ENCODE results near the gene SH2B2.

The SH2B2 gene

GRCh38 chr7:102286237-102287110 lies at the start of gene SH2B2:
TSS of gene SH2B2 (plus strand) at chr7:102286868. CDS start at chr7:102300551, 13,683 bp downstream.
- TF ChIP-seq, protein P1, sequence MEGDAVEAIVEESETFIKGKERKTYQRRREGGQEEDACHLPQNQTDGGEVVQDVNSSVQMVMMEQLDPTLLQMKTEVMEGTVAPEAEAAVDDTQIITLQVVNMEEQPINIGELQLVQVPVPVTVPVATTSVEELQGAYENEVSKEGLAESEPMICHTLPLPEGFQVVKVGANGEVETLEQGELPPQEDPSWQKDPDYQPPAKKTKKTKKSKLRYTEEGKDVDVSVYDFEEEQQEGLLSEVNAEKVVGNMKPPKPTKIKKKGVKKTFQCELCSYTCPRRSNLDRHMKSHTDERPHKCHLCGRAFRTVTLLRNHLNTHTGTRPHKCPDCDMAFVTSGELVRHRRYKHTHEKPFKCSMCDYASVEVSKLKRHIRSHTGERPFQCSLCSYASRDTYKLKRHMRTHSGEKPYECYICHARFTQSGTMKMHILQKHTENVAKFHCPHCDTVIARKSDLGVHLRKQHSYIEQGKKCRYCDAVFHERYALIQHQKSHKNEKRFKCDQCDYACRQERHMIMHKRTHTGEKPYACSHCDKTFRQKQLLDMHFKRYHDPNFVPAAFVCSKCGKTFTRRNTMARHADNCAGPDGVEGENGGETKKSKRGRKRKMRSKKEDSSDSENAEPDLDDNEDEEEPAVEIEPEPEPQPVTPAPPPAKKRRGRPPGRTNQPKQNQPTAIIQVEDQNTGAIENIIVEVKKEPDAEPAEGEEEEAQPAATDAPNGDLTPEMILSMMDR (IDR thresholded peaks at IDR 0.05; ENCODE audit: low read depth, low read length, missing control alignments), result no peak
- no peak for DNase-seq (ENCODE audit: extremely low read depth, low read depth)
- peak within 1 kb of the TSS; percentile 63 for H3K4me3 ChIP-seq (replicated peaks; ENCODE audit: low read depth, low read length)

DNA sequence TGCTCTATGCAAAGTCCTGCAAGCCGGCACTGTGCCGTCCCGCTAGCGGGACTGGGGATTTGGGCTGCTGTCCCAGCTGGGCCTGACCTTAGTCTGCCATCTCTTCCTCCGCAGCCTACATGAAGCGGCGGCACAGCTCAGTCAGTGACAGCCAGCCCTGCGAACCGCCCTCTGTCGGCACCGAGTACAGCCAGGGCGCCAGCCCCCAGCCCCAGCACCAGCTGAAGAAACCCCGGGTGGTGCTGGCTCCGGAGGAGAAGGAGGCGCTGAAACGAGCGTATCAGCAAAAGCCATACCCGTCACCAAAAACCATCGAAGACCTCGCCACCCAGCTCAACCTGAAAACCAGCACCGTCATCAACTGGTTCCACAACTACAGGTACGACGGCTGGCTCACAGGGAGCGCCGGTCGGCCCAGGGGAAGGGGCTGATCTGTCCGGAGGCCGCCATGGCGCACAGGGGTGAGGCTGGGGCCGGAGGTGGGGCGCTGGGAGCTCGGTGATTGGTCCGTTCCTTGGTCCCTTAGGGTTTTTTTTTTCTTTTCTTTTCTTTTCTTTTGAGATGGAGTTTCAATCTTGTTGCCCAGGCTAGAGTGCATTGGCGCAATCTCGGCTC lies 47.4 kb upstream of the SH2B2 start:
- no peak overlapping the region for H3K4me3 ChIP-seq (replicated peaks; ENCODE audit: low read depth, low read length)
- TF ChIP-seq, protein P1 (IDR thresholded peaks at IDR 0.05; ENCODE audit: low read depth, low read length, missing control alignments), result no peak
- no peak for DNase-seq (ENCODE audit: extremely low read depth, low read depth)

DNA sequence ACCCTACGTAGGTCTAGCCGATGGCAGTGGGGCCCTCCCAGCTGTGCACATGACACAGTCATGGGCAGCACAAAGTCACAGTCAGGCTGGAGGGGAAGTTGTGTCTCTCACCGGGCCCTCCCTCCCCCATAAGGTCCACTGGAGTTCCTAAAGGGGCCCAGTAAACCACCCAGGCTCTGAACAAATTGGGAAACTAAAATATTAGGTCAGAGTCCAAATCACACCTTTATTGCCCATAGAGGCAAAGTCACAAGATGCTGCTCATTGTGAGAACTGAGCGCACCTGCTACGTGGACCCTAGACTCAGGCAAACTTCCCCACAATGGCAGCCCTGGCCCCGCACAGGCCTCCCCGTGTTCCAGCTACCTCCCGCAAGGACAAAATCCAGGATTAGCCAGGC lies 45.2 kb upstream of the SH2B2 start:
- TF ChIP-seq, protein P1 (IDR thresholded peaks at IDR 0.05; ENCODE audit: low read depth, low read length, missing control alignments), result no peak
- H3K4me3 ChIP-seq (replicated peaks; ENCODE audit: low read depth, low read length), result no peak overlapping the region
- DNase-seq (ENCODE audit: extremely low read depth, low read depth), result no peak

DNA sequence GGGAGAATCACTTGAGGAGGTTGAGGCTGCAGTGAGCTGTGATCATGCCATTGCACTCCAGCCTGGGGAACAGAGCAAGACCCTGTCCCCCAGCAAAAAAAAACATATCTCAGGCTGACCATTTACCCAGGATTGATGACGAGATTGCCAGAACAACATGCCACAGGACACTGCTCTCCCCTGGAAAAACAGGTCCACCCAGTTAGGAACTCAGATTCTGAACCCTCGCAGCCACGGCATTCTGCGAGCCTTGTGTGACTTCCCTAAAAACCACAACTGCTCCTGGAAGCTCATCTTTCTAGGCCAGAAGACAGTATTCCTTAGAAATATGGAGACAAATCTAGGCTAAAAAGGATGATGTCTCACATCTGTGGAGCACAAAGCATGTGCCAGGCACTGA lies 42.1 kb upstream of the SH2B2 start:
- TF ChIP-seq, protein P1 (IDR thresholded peaks at IDR 0.05; ENCODE audit: low read depth, low read length, missing control alignments), result no peak
- H3K4me3 ChIP-seq (replicated peaks; ENCODE audit: low read depth, low read length), result no peak overlapping the region
- DNase-seq (ENCODE audit: extremely low read depth, low read depth), result no peak

- TF ChIP-seq, protein P1 (IDR thresholded peaks at IDR 0.05; ENCODE audit: low read depth, low read length, missing control alignments), result no peak
- H3K4me3 ChIP-seq (replicated peaks; ENCODE audit: low read depth, low read length), result no peak overlapping the region
- DNase-seq (ENCODE audit: extremely low read depth, low read depth), result no peak
These were observed 38.6 kb upstream of the SH2B2 start for GRCh38 chr7:102248081-102248455.

DNA sequence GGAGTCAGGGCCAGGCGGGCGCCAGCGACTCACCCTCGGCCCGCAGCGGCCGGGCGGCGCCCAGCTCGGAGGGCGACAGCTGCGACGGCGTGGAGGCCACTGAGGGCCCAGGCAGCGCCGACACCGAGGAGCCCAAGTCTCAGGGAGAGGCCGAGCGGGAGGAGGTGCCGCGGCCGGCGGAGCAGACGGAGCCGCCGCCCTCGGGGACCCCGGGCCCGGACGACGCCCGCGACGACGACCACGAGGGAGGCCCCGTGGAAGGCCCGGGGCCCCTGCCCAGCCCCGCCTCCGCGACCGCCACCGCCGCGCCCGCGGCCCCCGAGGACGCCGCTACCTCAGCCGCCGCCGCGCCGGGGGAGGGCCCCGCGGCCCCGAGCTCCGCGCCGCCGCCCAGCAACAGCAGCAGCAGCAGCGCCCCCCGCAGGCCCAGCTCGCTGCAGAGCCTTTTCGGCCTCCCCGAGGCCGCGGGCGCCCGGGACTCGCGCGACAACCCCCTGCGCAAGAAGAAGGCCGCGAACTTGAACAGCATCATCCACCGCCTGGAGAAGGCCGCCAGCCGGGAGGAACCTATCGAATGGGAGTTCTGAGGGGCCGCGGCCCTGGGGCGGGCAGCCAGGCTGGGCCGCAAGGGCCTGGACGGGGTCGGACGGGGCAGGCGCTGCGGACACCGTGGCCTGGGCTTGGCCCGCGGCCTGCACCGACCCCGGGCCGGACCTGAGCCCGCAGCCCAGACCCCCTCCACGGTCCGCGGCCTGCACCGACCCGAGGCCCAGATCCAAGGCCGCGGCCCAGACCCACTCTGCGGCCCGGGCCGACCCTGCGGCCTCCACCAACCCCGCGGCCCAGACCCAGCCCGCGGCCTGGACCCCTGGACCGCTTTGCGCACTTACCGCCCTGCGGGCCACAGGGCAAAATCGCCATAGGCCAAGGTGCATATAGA lies 37.9 kb upstream of the SH2B2 start:
- DNase-seq (ENCODE audit: extremely low read depth, low read depth), result no peak
- H3K4me3 ChIP-seq (replicated peaks; ENCODE audit: low read depth, low read length), result no peak overlapping the region
- TF ChIP-seq, protein P1 (IDR thresholded peaks at IDR 0.05; ENCODE audit: low read depth, low read length, missing control alignments), result no peak
